IPS-15b (cell line): ENCODE measurements around the gene GFRA4.

Experiments used
- H3K27me3 ChIP-seq: one replicate; pipeline ENCODE4 v1.6.1; 2013; ENCODE audit warnings: low read length; ENCODE audit not compliant: control insufficient read depth, insufficient read depth
- H3K36me3 ChIP-seq: one replicate; pipeline ENCODE4 v1.6.1; 2013; ENCODE audit warnings: low read length; ENCODE audit not compliant: control insufficient read depth, insufficient read depth
- H3K4me1 ChIP-seq: one replicate; pipeline ENCODE4 v1.6.1; 2013; ENCODE audit warnings: mild to moderate bottlenecking, low read length; ENCODE audit not compliant: control insufficient read depth, insufficient read depth
- H3K4me3 ChIP-seq: one replicate; pipeline ENCODE4 v1.5.1; 2013; ENCODE audit warnings: low read depth, low read length
- H3K9ac ChIP-seq: one replicate; pipeline ENCODE4 v1.6.1; 2013; ENCODE audit warnings: low read depth, mild to moderate bottlenecking, low read length
- H3K9me3 ChIP-seq: one replicate; pipeline ENCODE4 v1.6.1; 2013; ENCODE audit warnings: mild to moderate bottlenecking, low read length; ENCODE audit not compliant: control insufficient read depth, insufficient read depth

Gene GFRA4

DNA sequence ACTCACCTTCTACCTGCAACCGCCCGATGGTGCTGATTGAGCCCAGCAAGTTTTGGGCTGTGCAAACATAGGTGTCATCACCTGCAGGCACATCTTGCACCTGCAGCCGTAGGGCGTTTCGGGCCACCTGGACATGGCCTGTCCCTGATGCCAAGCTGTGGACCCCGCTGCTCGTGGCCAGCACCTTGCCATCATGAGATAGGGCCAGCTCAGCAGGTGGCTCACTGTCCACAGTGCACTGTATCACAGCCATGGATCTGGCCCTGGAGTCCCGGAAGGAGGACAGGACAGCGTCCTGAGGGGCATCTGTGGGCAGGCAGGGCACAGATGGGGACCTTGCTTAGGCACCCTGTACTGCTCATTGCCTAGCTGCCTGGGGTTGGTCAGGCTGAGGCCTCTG lies 28.7 kb upstream of the GFRA4 start:
- Histone ChIP-seq H3K9me3 (no peaks in the 10 kb centered on the region), H3K4me3 (no peak overlapping the region), H3K27me3 (no peaks in the 10 kb centered on the region), H3K36me3 (no peaks in the 10 kb centered on the region), H3K9ac (no peak overlapping the region), H3K4me1 (no peaks in the 10 kb centered on the region)

DNA sequence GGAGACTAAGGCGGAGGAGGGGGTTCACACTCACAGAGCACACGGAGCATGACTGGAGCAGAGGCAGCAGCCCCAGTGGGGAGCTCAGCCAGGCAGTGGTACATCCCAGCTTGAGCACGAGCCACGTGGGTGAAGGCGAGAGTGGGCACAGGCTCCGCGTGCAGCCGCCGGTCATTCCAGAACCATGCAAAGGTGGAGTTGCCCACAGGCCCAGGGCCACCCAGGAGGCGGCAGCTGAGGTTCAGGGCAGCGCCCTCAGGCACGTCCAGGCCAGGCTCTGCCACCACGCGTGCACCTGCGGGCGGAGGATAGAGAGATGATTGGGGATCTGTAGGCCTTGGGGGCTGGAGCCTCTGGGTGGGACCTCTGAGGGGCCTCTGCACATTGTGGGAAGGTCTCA lies 28.1 kb upstream of the GFRA4 start:
- Histone ChIP-seq H3K4me3 (no peak overlapping the region), H3K27me3 (peaks cover 3% of the 10 kb centered on the region), H3K36me3 (no peaks in the 10 kb centered on the region), H3K9ac (no peak overlapping the region), H3K4me1 (no peaks in the 10 kb centered on the region), H3K9me3 (no peaks in the 10 kb centered on the region)

DNA sequence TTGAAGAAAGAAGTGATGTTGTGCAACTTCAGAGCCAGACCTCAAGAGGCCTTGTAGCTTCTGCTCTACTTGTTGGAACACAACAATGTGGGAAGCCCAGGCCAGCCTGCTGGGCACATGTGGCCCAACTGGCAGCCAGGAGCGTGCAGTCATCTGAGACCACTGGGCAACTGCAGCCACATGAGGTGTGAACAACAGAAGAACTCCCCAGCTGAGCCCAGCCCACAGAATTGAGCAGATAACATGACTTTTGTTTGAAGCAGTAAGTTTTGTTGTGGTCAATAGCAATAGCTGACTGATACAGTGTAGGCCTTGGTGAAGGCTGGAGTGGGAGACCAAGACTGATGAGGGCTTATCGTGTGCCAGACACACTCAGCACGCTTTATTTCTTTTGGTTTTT lies 27.2 kb upstream of the GFRA4 start:
- H3K36me3 ChIP-seq, result no peaks in the 10 kb centered on the region
- H3K9me3 ChIP-seq, result no peaks in the 10 kb centered on the region
- H3K9ac ChIP-seq, result no peak overlapping the region
- no peak overlapping the region for H3K4me3 ChIP-seq
- peaks cover 9% of the 10 kb centered on the region for H3K27me3 ChIP-seq
- H3K4me1 ChIP-seq, result no peaks in the 10 kb centered on the region

DNA sequence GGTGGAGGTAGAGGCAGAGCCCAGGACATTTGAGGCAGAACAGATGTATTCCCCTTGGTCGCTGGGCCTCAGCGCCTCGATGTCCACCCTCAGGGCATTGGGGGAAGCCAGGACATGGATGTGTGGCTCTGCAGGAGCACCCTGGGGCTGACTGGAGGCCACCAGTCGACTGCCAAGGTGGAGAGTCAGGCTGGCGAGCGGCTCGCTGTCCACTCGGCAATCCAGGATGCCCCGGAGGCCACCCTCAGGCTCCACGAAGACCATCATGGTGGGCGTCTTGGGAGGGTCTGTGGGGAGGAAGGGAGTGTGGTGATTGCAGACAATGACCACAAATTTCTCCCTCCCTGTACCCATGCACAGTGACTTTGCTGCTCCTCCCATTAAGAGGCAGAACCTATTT lies 26.8 kb upstream of the GFRA4 start:
- Histone ChIP-seq H3K4me3 (no peak overlapping the region), H3K27me3 (peaks cover 13% of the 10 kb centered on the region), H3K9ac (no peak overlapping the region), H3K9me3 (no peaks in the 10 kb centered on the region), H3K36me3 (no peaks in the 10 kb centered on the region), H3K4me1 (peaks cover 4% of the 10 kb centered on the region)

DNA sequence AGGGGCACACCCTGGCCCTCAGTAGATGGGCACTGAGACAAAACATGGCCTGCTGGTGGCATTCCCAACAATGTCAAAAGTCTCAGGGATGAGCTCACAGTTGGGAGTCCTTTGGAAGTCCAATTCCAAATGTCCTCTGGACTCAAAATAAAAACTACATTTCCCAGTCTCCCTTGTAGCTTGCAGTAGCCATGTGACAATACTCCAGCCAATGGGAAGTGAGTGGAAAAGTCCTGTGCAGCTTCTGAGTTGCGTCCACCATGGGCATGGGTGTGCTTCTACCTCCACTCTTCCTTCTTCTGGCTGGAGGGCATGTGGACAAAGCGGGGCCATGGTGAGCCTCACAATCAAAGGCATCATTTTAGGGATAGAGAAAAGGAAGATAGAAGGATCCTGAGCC lies 24.5 kb upstream of the GFRA4 start:
- H3K4me3 ChIP-seq, result no peak overlapping the region
- peaks cover 12% of the 10 kb centered on the region for H3K4me1 ChIP-seq
- H3K27me3 ChIP-seq, result peaks cover 20% of the 10 kb centered on the region
- no peak overlapping the region for H3K9ac ChIP-seq
- H3K36me3 ChIP-seq, result no peaks in the 10 kb centered on the region
- H3K9me3 ChIP-seq, result no peaks in the 10 kb centered on the region

DNA sequence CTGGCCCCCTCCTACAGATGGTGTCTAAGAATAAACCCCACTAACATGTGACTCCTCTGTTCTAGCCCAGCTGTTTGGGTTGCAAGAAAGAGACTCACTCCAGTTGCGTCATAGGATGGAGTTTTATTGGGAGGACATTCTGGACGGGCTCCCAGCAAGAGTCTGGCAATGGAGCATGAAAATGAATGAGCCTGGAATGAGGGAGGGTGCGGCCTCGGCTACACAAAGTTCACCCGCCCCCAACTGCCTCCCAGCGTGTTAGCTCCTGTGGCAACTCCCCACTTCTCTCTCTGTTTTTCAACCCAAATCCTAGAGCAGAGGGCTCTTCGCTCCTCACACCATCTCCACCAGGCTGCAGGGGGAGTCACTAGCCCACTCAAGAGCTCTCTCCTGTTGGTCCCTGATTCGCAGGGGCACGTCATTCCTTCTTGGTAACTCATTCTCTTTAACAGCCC lies 23.7 kb upstream of the GFRA4 start:
- Histone ChIP-seq H3K9me3 (no peaks in the 10 kb centered on the region), H3K4me3 (no peak overlapping the region), H3K9ac (no peak overlapping the region), H3K27me3 (peaks cover 24% of the 10 kb centered on the region), H3K36me3 (no peaks in the 10 kb centered on the region), H3K4me1 (peaks cover 12% of the 10 kb centered on the region)

DNA sequence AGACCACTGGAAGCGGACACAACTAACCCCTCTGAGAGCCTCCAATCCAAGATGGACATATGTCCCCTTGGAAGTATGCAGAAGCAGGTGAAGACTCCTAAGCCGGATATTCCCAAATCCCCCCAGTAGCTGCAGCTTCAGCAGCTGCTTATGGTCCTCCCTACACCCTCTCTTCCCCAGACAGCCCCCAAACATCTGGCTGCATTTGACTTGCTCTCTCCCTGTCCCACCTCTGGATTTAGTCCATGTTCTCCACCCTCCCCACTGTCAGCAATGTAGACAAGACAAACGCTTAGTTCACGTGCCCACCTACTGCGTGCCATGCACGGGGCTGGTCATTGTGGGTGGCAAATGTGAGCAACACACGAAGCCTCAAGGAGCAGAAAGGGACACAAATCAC lies 23.2 kb upstream of the GFRA4 start:
- H3K4me1 ChIP-seq, result peaks cover 12% of the 10 kb centered on the region
- no peak overlapping the region for H3K9ac ChIP-seq
- no peaks in the 10 kb centered on the region for H3K36me3 ChIP-seq
- peaks cover 25% of the 10 kb centered on the region for H3K27me3 ChIP-seq
- no peaks in the 10 kb centered on the region for H3K9me3 ChIP-seq
- H3K4me3 ChIP-seq, result no peak overlapping the region

DNA sequence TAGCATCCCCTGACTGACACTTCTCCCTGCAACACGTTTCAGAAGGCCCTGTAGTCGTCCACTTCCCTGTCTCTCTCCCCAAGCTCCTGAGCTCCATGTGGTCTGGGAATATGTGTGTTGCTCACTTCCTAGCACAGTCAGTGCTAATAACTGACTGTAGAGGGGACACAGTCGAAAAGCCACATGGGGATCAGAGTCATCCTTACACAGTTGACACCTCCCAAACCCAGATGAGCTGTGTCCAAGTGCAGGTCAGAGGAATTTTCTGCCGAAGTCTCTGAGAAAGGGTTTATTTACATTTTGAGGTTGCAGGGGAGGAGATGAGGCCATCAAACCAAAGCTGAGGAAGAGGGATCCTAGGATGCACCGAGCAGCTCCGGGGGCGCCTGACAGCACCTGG lies 22.1 kb upstream of the GFRA4 start:
- H3K9ac ChIP-seq, result no peak overlapping the region
- peaks cover 32% of the 10 kb centered on the region for H3K27me3 ChIP-seq
- H3K9me3 ChIP-seq, result no peaks in the 10 kb centered on the region
- H3K36me3 ChIP-seq, result no peaks in the 10 kb centered on the region
- peaks cover 14% of the 10 kb centered on the region for H3K4me1 ChIP-seq
- no peak overlapping the region for H3K4me3 ChIP-seq

DNA sequence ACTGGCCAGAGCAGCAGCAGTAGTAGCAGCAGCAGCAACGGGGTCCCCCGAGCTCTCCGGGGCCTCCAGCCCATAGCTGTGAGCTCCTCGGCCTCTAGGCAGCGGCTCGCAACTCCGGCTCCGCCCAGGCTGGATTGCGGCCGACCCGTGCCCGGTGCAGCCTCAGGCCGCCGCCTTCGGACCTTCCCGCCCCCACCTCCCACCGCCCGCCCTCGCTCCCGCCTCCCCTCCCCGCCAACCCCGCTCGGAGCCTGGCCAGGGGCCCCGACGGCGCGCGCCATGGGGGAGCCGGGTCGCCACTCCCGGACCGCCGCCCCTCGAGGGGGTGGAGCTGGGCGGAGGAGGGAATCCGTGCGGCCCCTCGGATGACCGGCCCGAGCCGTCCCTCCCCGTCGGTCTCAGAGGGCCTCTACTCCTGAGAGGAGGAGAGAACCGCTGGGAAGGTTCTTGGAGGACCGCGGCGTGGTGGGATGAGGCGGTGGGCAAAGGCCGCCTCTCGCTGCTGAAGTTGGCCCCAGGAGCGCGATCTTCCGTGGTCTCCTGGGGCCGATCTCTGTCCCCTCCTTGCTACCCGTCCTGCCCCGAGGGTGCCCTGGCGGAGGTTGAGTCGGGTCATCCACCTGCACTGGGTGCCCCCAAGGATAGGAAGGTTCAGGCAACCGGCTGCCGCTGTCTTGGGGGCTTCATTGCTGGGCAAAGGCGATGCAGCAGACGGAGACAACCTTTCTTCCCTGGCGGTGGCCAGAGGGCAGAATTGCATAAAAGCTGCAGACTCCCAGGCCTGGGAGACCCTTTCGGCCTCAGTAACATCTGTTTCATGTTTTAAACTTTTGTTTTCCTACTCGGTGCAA lies 19.0 kb upstream of the GFRA4 start, which contains the start of gene ADAM33:
ADAM33 (minus strand) TSS at position 80 of the 851 bp plus-strand sequence; CDS start at position 74, 6 bp downstream.
- Histone ChIP-seq H3K4me1 (peaks cover 14% of the 10 kb centered on the region), H3K27me3 (peaks cover 34% of the 10 kb centered on the region), H3K36me3 (no peaks in the 10 kb centered on the region), H3K9ac (no peak within 1 kb of the TSS), H3K9me3 (no peaks in the 10 kb centered on the region), H3K4me3 (peak within 1 kb of the TSS; percentile 64)

DNA sequence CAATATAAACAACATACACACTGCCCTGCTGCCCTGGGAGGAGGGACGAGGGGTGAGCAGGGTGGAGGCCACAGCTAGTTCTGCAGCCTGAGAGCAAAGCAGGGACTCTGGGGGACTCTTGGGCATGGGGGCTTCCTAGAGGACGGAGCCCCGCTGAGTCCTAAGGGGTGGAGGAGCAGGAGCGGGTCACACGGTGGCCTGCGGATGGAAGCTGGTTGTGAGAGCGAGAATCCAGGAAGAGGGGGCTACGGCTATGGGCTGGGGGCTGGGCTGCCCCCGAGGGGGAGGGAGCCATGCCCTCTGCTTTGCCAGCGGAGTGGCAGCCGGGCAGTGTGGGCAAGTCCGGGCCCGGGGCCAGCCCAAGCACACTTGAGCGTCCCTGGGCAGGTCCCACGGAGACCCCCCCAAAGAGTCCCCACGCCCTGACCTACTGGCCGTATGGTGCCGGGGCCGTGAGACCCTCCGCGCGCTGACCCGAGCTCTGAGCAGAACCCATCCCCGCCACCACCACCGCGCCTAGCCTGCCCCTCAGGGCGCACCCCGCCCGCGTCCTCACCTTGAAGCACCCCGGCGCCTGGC lies 18.2 kb upstream of the GFRA4 start:
- no peak overlapping the region for H3K9ac ChIP-seq
- H3K4me1 ChIP-seq, result peaks cover 14% of the 10 kb centered on the region
- no peaks in the 10 kb centered on the region for H3K36me3 ChIP-seq
- H3K9me3 ChIP-seq, result no peaks in the 10 kb centered on the region
- H3K27me3 ChIP-seq, result peaks cover 32% of the 10 kb centered on the region
- H3K4me3 ChIP-seq, result peak overlapping the region; percentile 50

DNA sequence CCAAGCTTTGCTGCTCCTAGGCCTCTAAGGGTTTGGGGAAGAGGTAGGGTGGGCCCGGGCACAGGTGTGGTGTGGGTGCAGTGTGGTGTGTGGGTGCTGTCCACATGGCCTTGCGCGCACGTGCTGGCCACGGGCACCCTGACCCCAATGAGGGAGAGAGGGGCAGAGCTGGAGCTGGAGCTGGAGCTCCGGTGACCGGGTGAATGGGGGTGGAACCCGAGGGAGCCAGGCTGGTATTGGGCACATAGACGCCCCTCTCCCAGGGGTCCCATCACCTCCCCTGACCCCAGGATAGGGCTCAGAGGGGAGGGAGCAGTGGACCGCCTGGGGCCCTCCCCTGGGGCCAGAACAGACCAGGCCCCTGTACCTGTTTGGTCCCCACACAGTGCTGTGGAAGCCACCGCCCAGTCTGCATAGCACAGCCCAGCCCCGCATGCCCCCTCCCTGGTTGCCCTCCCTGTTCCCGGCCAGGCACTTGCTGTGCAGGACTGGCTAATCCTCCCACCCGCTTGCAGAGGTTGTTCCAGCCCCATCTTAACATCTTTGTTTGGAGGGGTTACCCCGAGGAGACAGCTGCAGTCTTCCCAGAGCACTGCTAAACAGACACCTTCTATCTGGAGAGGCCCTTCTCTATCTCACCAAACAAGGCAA lies 17.6 kb upstream of the GFRA4 start:
- H3K9me3 ChIP-seq, result no peaks in the 10 kb centered on the region
- no peak overlapping the region for H3K9ac ChIP-seq
- peaks cover 14% of the 10 kb centered on the region for H3K4me1 ChIP-seq
- H3K27me3 ChIP-seq, result peaks cover 29% of the 10 kb centered on the region
- no peaks in the 10 kb centered on the region for H3K36me3 ChIP-seq
- peak overlapping the region; percentile 13 for H3K4me3 ChIP-seq
